GM12865 (cell line): ENCODE data around the gene KLRC4.
"Not testable (repeated sequence)": the region's sequence is repeated elsewhere in the genome, so short reads cannot be mapped to it uniquely, and the experiment has no call there.

ENCODE experiments used
- DNase-seq: peaks from one replicate; pipeline ENCODE4 v3.0.0; 2010; ENCODE audit warnings: low read depth
- H3K4me3 ChIP-seq: 2 replicates; pipeline ENCODE4 v1.5.1; 2011; ENCODE audit warnings: mild to moderate bottlenecking, low read depth, low read length, control low read depth
- TF ChIP-seq, protein P1 (sequence below): IDR thresholded peaks from 2 replicates; pipeline ENCODE4 v1.5.1; 2011; ENCODE audit warnings: low read length, control low read depth, low read depth, inconsistent platforms; ENCODE audit not compliant: insufficient read depth; ENCODE audit errors: missing control alignments

Gene KLRC4, protein sequence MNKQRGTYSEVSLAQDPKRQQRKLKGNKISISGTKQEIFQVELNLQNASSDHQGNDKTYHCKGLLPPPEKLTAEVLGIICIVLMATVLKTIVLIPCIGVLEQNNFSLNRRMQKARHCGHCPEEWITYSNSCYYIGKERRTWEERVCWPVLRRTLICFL

DNA sequence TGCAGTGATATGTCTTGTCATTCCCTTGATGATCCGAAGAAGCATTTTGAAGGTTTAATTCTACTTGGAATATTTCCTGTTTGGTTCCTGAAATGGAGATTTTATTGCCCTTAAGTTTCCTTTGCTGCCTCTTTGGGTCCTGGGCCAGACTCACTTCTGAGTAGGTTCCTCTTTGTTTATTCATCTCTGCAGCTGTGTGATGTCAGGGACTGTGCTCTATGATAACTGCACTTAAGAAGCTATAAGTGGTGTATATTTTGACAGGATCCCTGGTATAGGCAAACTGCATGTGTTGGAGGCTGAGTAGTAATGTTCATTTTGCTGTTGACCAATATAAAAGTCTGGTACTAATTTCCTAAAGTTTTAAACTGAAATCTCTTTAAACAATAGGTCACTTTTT, at the start of gene KLRC4:
TSS of gene KLRC4 (minus strand) at position 366 of the 400 bp plus-strand sequence. CDS start at position 184, 182 bp downstream.
- DNase-seq = no peak
- no peak within 1 kb of the TSS for H3K4me3 ChIP-seq
- TF ChIP-seq, protein P1, sequence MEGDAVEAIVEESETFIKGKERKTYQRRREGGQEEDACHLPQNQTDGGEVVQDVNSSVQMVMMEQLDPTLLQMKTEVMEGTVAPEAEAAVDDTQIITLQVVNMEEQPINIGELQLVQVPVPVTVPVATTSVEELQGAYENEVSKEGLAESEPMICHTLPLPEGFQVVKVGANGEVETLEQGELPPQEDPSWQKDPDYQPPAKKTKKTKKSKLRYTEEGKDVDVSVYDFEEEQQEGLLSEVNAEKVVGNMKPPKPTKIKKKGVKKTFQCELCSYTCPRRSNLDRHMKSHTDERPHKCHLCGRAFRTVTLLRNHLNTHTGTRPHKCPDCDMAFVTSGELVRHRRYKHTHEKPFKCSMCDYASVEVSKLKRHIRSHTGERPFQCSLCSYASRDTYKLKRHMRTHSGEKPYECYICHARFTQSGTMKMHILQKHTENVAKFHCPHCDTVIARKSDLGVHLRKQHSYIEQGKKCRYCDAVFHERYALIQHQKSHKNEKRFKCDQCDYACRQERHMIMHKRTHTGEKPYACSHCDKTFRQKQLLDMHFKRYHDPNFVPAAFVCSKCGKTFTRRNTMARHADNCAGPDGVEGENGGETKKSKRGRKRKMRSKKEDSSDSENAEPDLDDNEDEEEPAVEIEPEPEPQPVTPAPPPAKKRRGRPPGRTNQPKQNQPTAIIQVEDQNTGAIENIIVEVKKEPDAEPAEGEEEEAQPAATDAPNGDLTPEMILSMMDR = no peak

DNA sequence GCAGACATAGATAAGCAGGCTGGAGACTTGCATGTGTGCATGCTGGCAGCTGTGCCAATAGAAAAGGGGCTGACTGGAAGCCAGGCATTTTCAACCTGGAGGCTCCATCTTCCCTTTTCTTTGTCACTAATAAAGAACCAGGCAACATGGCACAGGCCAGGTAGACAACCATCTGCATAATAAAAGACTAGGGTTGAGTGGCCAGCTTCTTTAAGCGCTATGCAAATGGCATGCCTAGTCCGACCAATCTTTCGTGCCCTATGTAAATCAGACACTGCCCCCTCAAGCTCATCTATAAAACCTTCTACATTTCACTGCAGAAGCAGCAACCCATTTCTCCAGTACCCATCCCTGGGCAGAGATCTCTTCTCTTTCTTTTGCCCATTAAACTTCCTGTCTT, 48.2 kb upstream of the KLRC4 start:
- TF ChIP-seq, protein P1 = no peak
- no peak for DNase-seq
- H3K4me3 ChIP-seq = no peak overlapping the region

GRCh38 chr12:10456856-10457255, 47.3 kb upstream of the KLRC4 start:
- no peak overlapping the region for H3K4me3 ChIP-seq
- TF ChIP-seq, protein P1 = no peak
- DNase-seq = no peak

- DNase-seq = no peak
- TF ChIP-seq, protein P1 = no peak
- H3K4me3 ChIP-seq = no peak overlapping the region
Measured at GRCh38 chr12:10455766-10456165, 46.2 kb upstream of the KLRC4 start.

DNA sequence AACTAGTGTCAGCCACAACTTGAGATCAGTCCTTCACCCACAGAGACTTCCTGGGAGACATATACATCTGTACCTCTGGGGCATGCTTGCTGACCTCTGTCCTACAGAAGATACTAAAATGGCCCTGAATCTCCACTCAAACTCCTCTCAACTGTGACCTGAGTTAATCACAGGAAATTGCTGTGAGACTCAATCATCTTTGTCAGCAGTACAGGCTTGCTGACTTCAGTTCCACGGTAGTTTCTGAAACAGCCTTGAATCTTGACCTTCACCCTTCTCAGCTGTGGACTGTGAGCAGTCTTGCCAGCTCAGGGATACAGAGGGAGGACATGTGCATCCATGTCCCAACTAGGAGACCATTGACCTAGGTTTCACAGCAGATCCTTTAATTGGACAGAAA, 45.0 kb upstream of the KLRC4 start:
- no peak overlapping the region for H3K4me3 ChIP-seq
- no peak for DNase-seq
- TF ChIP-seq, protein P1 = no peak

DNA sequence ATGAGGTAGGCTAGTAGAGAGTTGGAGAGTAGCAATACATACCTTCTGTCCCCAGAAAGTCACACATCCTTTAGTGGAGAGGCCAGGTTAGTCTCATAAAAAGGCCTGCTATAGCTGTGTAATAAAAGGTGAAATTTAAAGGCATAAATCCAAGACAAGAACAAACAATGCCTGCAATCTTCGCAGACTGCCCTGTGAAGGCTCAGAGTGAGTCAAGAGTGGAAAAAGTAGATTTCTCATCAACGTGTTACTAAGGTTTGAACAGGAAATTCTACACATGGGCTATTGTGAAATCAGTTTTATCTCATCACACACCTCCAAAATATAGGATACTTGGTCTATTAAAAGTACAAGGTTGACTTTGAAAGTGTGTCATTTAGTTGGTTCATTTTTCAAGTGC, 43.6 kb upstream of the KLRC4 start, which contains the start of gene KLRC1:
TSS of gene KLRC1 (minus strand) at position 222 of the 400 bp plus-strand sequence. CDS start 2,221 bp downstream, outside the sequence.
- TF ChIP-seq, protein P1 = no peak
- H3K4me3 ChIP-seq = no peak within 1 kb of the TSS
- no peak for DNase-seq

GRCh38 chr12:10448236-10448635, 38.7 kb upstream of the KLRC4 start:
- no peak overlapping the region for H3K4me3 ChIP-seq
- TF ChIP-seq, protein P1 = no peak
- DNase-seq = no peak

DNA sequence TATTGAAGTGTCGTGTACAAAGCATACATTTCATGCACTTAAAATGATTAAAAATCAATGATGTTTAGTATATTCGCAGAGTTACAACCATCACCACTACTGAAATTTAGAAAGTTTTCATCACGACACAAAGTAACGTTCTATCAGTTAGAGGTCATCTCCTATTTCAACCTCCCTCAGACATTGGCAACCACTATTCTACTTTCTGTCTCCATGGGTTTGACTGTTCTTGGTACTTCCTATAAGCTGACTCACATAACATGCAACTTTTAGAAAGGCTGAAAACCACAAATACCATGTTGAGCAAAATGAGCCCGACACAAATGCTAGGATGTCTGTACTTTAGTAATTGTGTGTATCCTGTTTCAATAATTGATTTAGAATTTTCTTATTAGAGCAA, 36.5 kb upstream of the KLRC4 start:
- DNase-seq, H3K4me3 ChIP-seq: not testable (repeated sequence)

GRCh38 chr12:10441144-10441543, 31.6 kb upstream of the KLRC4 start:
- not testable (repeated sequence) for H3K4me3 ChIP-seq, DNase-seq

DNA sequence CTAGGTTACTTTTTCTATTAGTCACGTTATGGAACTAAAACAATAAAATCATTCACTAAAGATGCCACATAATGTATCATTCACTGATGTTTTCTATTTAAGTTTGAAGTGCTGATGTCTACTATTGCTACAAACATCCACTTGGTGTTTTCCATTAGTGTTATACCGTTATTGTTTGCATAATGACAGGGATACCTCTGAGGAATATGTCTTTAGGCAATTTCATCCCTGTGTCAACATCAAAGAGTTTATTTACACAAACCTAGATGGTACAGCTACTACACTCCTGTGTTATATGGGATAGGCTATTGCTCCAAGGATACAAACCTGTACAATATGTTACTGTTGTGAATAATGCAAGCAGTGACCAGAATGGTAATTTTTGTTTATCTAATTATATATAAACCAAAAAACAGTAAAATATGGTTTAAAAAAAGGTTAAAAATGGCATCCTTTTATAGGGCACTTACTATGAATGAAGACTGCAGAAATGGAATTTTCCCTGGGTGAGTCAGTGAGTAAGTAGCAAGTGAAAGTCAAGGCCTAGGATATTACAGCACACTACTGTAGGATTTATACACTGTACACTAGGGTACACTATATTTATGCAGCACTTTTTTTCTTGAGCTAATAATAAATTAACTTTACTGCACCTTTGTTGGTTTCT, 30.2 kb upstream of the KLRC4 start:
- DNase-seq, H3K4me3 ChIP-seq: not testable (repeated sequence)

GRCh38 chr12:10437601-10438000, 28.0 kb upstream of the KLRC4 start:
- not testable (repeated sequence) for H3K4me3 ChIP-seq, DNase-seq
